HG03575 (cell line): ENCODE measurements around the gene GID4.

Source experiments
- ATAC-seq: cut with Tn5 transposase; IDR thresholded peaks from one replicate; pipeline ENCODE4 v1.9.1; 2021; ENCODE audit not compliant: unreplicated experiment, insufficient number of reproducible peaks, low FRiP score; ENCODE audit errors: extremely low read depth

The GID4 gene

GRCh38 chr17:18039535-18040260 lies 490 bp downstream of the GID4 start:
- ATAC-seq: no peak

GRCh38 chr17:18040261-18040858 lies 1.2 kb downstream of the GID4 start:
- no peak for ATAC-seq

GRCh38 chr17:18041776-18042175 lies 2.6 kb downstream of the GID4 start:
- no peak for ATAC-seq

GRCh38 chr17:18042983-18043382 lies 3.8 kb downstream of the GID4 start:
- no peak for ATAC-seq

- no peak for ATAC-seq
Measured at GRCh38 chr17:18043491-18043890, 4.3 kb downstream of the GID4 start.

GRCh38 chr17:18044609-18045008 lies 5.4 kb downstream of the GID4 start:
- no peak for ATAC-seq

- no peak for ATAC-seq
Measured at GRCh38 chr17:18045691-18046350, 6.6 kb downstream of the GID4 start.

- no peak for ATAC-seq
Measured at GRCh38 chr17:18055597-18055996, 16.4 kb downstream of the GID4 start.

GRCh38 chr17:18056214-18056613 lies 17.0 kb downstream of the GID4 start:
- ATAC-seq: no peak

GRCh38 chr17:18059283-18059682 lies 20.1 kb downstream of the GID4 start:
- ATAC-seq: no peak

GRCh38 chr17:18064053-18064452 lies 24.8 kb downstream of the GID4 start:
- no peak for ATAC-seq

GRCh38 chr17:18065546-18065945 lies 26.3 kb downstream of the GID4 start:
- no peak for ATAC-seq

- ATAC-seq: no peak
Measured at GRCh38 chr17:18066866-18067265, 27.7 kb downstream of the GID4 start.

- no peak for ATAC-seq
Measured at GRCh38 chr17:18069101-18069500, 29.9 kb downstream of the GID4 start.

- ATAC-seq: no peak
Measured at GRCh38 chr17:18070861-18071340, 31.7 kb downstream of the GID4 start.

GRCh38 chr17:18071751-18072150 lies 32.5 kb downstream of the GID4 start:
- ATAC-seq: no peak

GRCh38 chr17:18074566-18075272 lies 35.5 kb downstream of the GID4 start:
- no peak for ATAC-seq

GRCh38 chr17:18076936-18077335 lies 37.7 kb downstream of the GID4 start:
- no peak for ATAC-seq

GRCh38 chr17:18079543-18079942 lies 40.3 kb downstream of the GID4 start:
- ATAC-seq: no peak

- no peak for ATAC-seq
Measured at GRCh38 chr17:18084256-18084655, 45.0 kb downstream of the GID4 start.
